ENCODE measurements around the gene GALNT9.

DNA sequence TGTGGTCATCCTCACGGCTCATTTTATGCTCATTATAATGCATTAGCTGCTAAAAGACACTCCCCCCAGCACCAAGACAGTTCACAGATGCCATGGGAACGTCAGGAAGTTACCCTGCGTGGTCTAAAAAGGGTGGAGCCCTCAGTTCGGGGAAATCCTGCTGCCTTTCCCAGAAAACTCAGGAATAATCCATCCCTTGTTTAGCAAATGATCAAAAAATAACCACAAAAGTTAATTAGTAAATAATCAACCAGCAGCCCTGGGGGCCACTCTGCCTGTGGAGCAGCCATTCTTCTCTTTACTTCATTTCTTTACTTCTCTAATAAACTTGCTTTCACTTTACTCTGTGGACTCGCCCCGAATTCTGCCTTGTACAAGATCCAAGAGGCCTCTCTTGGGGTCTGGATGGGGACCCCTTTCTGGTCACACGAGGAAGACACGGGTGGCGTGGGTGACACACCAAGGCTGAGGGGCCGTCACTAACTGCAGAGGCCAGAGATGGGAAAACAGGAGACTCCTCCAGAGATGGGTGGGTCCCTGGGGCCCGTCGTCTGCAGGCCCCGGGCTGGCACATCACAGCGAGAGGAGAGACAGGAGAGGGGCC lies 119.7 kb downstream of the GALNT9 start:
- TF ChIP-seq, protein P1, sequence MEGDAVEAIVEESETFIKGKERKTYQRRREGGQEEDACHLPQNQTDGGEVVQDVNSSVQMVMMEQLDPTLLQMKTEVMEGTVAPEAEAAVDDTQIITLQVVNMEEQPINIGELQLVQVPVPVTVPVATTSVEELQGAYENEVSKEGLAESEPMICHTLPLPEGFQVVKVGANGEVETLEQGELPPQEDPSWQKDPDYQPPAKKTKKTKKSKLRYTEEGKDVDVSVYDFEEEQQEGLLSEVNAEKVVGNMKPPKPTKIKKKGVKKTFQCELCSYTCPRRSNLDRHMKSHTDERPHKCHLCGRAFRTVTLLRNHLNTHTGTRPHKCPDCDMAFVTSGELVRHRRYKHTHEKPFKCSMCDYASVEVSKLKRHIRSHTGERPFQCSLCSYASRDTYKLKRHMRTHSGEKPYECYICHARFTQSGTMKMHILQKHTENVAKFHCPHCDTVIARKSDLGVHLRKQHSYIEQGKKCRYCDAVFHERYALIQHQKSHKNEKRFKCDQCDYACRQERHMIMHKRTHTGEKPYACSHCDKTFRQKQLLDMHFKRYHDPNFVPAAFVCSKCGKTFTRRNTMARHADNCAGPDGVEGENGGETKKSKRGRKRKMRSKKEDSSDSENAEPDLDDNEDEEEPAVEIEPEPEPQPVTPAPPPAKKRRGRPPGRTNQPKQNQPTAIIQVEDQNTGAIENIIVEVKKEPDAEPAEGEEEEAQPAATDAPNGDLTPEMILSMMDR (conservative IDR thresholded peaks at IDR 0.05 in 1 of 2, IDR thresholded peaks at IDR 0.05 in 1 of 2; ENCODE audit: extremely low read depth in 1 of 2, insufficient read depth in 1 of 2, low read depth in 1 of 2, low read length in 2 of 2): no peak
- TF ChIP-seq EZH2 (IDR thresholded peaks at IDR 0.05; ENCODE audit: borderline replicate concordance, low read length): no peak

Measured in mammary epithelial cell (primary cell).